RWPE1 (cell line): ENCODE results near the gene SLIT3.

ENCODE experiments used
- CTCF ChIA-PET: fragments of 350-600 bp; sonication (Branson Sonifier 250); formaldehyde crosslinking; extraction: SDS; loops from one replicate; lab custom pipeline; 2021; lab: Yijun Ruan, JAX
- POLR2A ChIA-PET: fragments of 400-600 bp; formaldehyde crosslinking; extraction: SDS; loops from one replicate; lab custom pipeline; 2020; ENCODE audit warnings: antibody characterized with exemption; ENCODE audit not compliant: low non-redundant PET; lab: Yijun Ruan, JAX
- DNase-seq: peaks from one replicate; pipeline ENCODE4 v3.0.0; 2012; ENCODE audit warnings: low spot score
- H3K27ac ChIP-seq: fragments of 450-650 bp; 2 replicates; pipeline ENCODE4 v1.5.1; 2017
- CTCF ChIP-seq: fragments of 450-650 bp; conservative IDR thresholded peaks from 2 replicates; pipeline ENCODE4 v1.5.1; 2017; ENCODE audit warnings: low read depth, mild to moderate bottlenecking

Gene SLIT3

GRCh38 chr5:168798065-168799023 is 502.6 kb downstream of the SLIT3 start:
- no peak for TF ChIP-seq CTCF
- DNase-seq = no peak
- H3K27ac ChIP-seq = no peak overlapping the region
- CTCF ChIA-PET = no interaction called here
- POLR2A ChIA-PET = no interaction called here

GRCh38 chr5:168796593-168797580 is 504.1 kb downstream of the SLIT3 start:
- POLR2A ChIA-PET = no interaction called here

GRCh38 chr5:168796000-168796399 is 504.9 kb downstream of the SLIT3 start:
- no peak for TF ChIP-seq CTCF
- no peak overlapping the region for H3K27ac ChIP-seq
- POLR2A ChIA-PET = no interaction called here
- DNase-seq = no peak
- CTCF ChIA-PET = no interaction called here

More at GRCh38 chr5:168796593-168797580, 504.1 kb downstream of the SLIT3 start:
- no peak for TF ChIP-seq CTCF
- CTCF ChIA-PET = no interaction called here
- DNase-seq = no peak
- no peak overlapping the region for H3K27ac ChIP-seq

GRCh38 chr5:168793841-168794837 is 506.8 kb downstream of the SLIT3 start:
- ChIA-PET CTCF (no interaction called here), POLR2A (no interaction called here)
- no peak overlapping the region for H3K27ac ChIP-seq
- TF ChIP-seq CTCF = no peak
- DNase-seq = no peak

- no peak for DNase-seq
- no peak for TF ChIP-seq CTCF
- POLR2A ChIA-PET = no interaction called here
These were observed 508.3 kb downstream of the SLIT3 start for GRCh38 chr5:168792678-168793077.

More at GRCh38 chr5:168792678-168793077, 508.3 kb downstream of the SLIT3 start:
- H3K27ac ChIP-seq = no peak overlapping the region
- CTCF ChIA-PET = no interaction called here
